Mesodermal cell (in vitro differentiated cells): ENCODE measurements around the gene HOXD4.

Source experiments
- H3K27ac ChIP-seq: 2 replicates; pipeline ENCODE4 v1.7.0; 2013; ENCODE audit warnings: mild to moderate bottlenecking, low read depth, low read length, moderate library complexity; ENCODE audit not compliant: severe bottlenecking
- H3K36me3 ChIP-seq: 2 replicates; pipeline ENCODE4 v1.7.1; 2013; ENCODE audit warnings: mild to moderate bottlenecking, low read length, moderate library complexity; ENCODE audit not compliant: control insufficient read depth, insufficient read depth
- H3K4me1 ChIP-seq: one replicate; pipeline ENCODE4 v1.7.1; 2013; ENCODE audit warnings: mild to moderate bottlenecking, low read length; ENCODE audit not compliant: insufficient read depth, control insufficient read depth, poor library complexity, severe bottlenecking
- H3K4me3 ChIP-seq: 2 replicates; pipeline ENCODE4 v1.7.0; 2013; ENCODE audit warnings: low read length, control low read depth, mild to moderate bottlenecking; ENCODE audit not compliant: insufficient read depth, poor library complexity, severe bottlenecking; ENCODE audit errors: extremely low read depth
- H3K9me3 ChIP-seq: 2 replicates; pipeline ENCODE4 v1.7.1; 2013; ENCODE audit warnings: mild to moderate bottlenecking, low read length, moderate library complexity; ENCODE audit not compliant: control insufficient read depth
- WGBS, 2 experiments: methylation state at CpG; one replicate each; pipeline ENCODE4 v1.1.5; 2013; ENCODE audit warnings: missing lambda C conversion rate in 2 of 2; ENCODE audit not compliant: insufficient coverage in 2 of 2; 5-methylcytosine and 5-hydroxymethylcytosine counted together

HOXD4 gene

GRCh38 chr2:176107731-176108181 is 43.6 kb upstream of the HOXD4 start:
- no peaks in the 10 kb centered on the region for H3K4me1 ChIP-seq
- H3K36me3 ChIP-seq, result no peaks in the 10 kb centered on the region
- no peak overlapping the region for H3K27ac ChIP-seq
- no peak overlapping the region for H3K4me3 ChIP-seq
- WGBS, 2 experiments, result 0 to 2% methylated on average over 34 to 38 of the region's 59 CpGs
- no peaks in the 10 kb centered on the region for H3K9me3 ChIP-seq

DNA sequence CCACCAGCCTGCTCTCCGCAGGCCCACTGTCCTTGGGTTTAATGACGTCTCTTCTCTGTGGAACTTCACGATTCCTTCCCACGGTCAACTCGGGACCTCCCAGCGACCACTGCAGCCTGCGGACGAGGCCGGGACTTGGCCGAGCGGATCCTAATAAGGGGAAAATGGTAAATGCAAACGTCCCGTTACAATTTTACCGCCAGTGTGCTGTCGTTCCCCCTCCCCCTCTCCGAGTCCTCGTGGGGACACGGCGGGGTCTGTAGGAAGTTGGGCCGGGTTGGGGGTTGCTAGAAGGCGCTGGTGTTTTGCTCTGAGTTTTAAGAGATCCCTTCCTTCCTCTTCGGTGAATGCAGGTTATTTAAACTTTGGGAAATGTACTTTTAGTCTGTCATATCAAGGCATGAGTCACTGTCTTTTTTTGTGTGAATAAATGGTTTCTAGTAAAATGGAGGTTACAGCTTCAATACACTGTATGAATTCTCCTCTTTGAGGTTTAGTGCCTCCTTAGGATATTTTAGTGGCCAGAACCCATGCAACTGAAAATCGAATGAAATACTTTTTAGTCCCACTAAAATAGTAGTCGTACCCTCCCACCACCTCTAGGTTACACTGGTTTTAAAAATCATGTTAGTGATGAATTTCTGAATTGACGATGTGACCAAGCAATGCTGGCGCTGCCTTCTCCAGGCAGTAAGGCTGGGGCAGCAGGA is 42.0 kb upstream of the HOXD4 start:
- no peak overlapping the region for H3K27ac ChIP-seq
- no peak overlapping the region for H3K4me3 ChIP-seq
- H3K36me3 ChIP-seq, result no peaks in the 10 kb centered on the region
- no peaks in the 10 kb centered on the region for H3K4me1 ChIP-seq
- 0 to 2% methylated on average over 2 to 14 of the region's 26 CpGs for WGBS, 2 experiments
- H3K9me3 ChIP-seq, result no peaks in the 10 kb centered on the region

DNA sequence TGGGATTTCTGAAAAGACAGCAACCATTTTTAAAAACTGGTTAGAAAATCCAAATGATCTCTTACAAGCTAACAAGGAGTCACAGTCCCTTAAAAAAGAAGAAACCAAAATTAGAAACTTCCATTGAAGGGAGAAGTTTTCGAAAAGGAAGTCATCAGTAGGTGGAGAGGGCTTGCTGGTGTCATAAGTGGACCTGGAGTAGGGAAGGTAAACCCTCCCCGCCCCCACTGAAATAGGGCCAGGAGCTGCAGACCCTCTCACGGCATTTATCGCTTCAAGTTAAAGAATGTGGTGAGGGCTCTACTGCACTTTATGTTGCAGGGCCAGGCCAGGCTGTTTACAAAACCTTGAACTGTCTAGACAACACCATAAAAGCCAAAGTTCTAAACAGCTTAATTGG is 41.4 kb upstream of the HOXD4 start:
- H3K9me3 ChIP-seq, result no peaks in the 10 kb centered on the region
- no peaks in the 10 kb centered on the region for H3K4me1 ChIP-seq
- H3K27ac ChIP-seq, result no peak overlapping the region
- H3K4me3 ChIP-seq, result no peak overlapping the region
- WGBS, 2 experiments, result 0 to 56% methylated on average over 1 of the region's 4 CpGs
- H3K36me3 ChIP-seq, result no peaks in the 10 kb centered on the region

DNA sequence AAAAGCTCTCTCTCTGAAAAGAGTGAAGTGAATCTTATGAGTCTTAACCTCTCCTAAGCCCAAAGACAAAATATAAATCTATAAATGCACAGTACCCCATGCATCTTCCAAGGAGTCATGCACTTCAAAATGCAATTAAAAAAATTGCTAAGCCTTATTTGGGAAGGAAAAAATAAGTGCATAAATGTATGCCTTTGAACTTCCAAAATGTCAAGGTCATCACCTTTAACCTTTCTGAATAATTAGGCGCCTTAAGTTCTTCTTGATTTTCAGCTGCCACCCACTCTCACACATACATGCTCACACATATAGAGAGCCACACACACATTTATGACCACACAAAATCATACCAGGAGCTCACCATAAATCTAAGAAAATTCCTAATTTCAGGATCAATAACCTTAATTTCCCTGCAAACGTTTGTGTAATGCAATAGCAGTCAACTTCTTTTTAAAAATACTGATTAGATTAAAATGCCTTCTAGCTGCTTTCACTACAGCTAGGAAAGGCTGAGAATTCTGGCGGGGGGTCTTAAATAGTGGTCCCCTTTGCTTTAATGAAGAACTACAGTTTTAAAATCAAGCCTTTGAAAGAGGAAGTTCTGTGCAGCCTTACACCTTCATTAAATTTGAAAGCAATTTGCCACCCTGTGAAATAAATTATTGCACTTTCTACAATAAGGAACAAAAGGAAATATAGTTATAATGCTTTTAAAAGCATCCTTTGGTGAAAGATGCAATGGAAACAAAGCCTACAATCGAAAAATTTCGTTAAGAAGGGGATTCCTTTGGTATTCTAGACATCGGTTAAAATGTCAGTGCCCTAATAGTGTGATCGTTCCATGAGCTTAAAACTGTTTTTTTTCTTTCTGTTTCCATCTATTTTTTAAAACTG is 40.7 kb upstream of the HOXD4 start:
- no peak overlapping the region for H3K4me3 ChIP-seq
- H3K4me1 ChIP-seq, result no peaks in the 10 kb centered on the region
- no peak overlapping the region for H3K27ac ChIP-seq
- no peaks in the 10 kb centered on the region for H3K9me3 ChIP-seq
- no peaks in the 10 kb centered on the region for H3K36me3 ChIP-seq
- WGBS, 2 experiments, result 27 to 55% methylated on average over 3 to 6 of the region's 7 CpGs

- no peak overlapping the region for H3K27ac ChIP-seq
- H3K36me3 ChIP-seq, result no peaks in the 10 kb centered on the region
- H3K4me1 ChIP-seq, result no peaks in the 10 kb centered on the region
- WGBS, 2 experiments, result 1 to 2% methylated on average over 8 to 14 of the region's 16 CpGs
- no peak overlapping the region for H3K4me3 ChIP-seq
- H3K9me3 ChIP-seq, result no peaks in the 10 kb centered on the region
These were observed 40.1 kb upstream of the HOXD4 start for GRCh38 chr2:176111309-176111663.

- Histone ChIP-seq H3K36me3 (no peaks in the 10 kb centered on the region), H3K9me3 (peaks cover 3% of the 10 kb centered on the region), H3K4me3 (no peak overlapping the region), H3K4me1 (no peaks in the 10 kb centered on the region), H3K27ac (no peak overlapping the region)
- 2 to 5% methylated on average over 26 to 27 of the region's 29 CpGs for WGBS, 2 experiments
These were observed 39.4 kb upstream of the HOXD4 start for GRCh38 chr2:176111846-176112374.

GRCh38 chr2:176112375-176113302 is 38.7 kb upstream of the HOXD4 start:
- Histone ChIP-seq H3K9me3 (peaks cover 6% of the 10 kb centered on the region), H3K27ac (no peak overlapping the region), H3K4me3 (no peak overlapping the region), H3K4me1 (no peaks in the 10 kb centered on the region), H3K36me3 (no peaks in the 10 kb centered on the region)
- 6 to 9% methylated on average over 19 to 32 of the region's 40 CpGs for WGBS, 2 experiments

DNA sequence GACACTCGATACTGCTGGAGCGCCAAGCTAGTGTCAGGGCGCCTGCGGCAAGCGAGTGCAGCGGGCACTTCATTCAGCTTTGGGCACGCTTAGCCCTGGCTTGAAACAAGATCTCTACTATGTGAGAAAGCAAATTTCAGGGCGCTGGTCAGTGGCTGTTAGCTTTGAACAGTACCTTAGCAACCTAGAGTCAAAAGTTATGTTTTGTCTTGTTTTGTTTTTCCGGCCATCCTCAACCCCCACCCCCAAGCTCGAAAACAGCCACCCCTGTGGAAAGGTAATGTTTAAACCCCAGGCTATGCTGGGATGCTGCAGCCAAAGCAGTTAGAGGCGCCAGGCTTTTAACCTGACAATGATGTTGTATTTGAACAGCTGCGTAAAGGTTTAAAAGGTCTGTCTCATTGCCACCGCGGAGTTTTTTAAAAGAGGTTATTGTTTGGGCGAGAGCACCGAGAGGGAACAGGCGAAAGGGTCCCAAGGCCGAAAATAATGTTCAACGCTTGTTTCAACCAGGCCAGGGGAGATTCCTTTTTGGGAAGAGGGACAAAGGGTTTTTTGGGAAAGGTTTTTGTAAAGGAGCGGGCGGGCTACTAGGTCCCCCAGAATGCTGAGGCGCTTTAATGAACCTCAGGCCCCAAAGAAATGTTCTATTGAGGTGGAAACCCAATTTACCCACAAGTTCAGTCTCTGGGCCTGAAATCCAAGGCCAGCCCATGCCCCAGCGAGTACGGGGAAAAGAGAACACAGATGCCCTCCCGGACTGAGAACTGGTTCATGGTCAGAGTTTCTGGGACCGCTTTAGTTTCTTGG is 37.0 kb upstream of the HOXD4 start:
- peaks cover 6% of the 10 kb centered on the region for H3K9me3 ChIP-seq
- WGBS, 2 experiments, result 3 to 6% methylated on average over 20 to 21 of the region's 26 CpGs
- H3K36me3 ChIP-seq, result no peaks in the 10 kb centered on the region
- no peak overlapping the region for H3K27ac ChIP-seq
- no peak overlapping the region for H3K4me3 ChIP-seq
- H3K4me1 ChIP-seq, result no peaks in the 10 kb centered on the region

DNA sequence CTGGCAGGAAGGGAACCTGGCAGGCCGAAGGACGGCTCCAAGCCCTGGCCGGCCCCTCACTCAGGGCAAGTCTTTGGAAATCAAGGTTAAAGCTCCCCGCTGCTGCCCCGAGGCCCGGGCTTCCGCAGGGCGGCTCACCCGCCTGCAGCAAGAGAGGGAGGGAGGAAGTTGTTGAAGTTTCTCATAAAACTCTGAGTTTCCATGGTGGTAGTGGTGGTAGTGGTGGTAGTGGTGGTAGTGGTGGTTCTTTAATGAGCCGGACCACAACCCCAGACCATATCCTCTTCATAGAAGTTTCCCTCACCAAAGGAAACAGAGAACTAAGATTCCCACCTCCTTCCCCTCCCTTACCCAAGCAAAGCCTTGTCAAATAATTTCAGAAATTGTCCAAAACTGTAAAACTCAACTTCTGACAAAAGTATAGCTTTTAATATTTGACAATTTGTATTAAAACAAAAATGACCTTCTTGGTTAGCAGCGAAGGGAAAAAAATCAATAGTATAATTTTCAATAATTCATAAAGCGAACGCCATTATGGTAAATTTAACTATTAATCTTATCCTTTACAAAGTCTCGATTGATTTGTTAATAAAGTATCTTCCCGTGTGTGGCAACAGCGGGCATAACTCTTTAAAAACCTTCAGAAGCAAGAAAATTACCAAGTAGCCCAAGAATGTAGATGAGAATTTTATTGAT is 36.3 kb upstream of the HOXD4 start:
- 0 to 3% methylated on average over 7 to 9 of the region's 16 CpGs for WGBS, 2 experiments
- Histone ChIP-seq H3K4me3 (no peak overlapping the region), H3K9me3 (peaks cover 6% of the 10 kb centered on the region), H3K27ac (no peak overlapping the region), H3K36me3 (no peaks in the 10 kb centered on the region), H3K4me1 (no peaks in the 10 kb centered on the region)
